Muscle of arm (tissue), 14 donors: ENCODE measurements around the gene COL2A1. TPM values are rescaled to one million over a fixed set of nuclear protein-coding genes. Genes with fewer than 3 reads are reported as not detected.

ENCODE experiments used
- DNase-seq: peaks from one replicate; pipeline ENCODE4 v3.0.0-alpha.2; 2013
- long read RNA-seq, 11 donors: transcript quantifications; one replicate each; lab custom pipeline, GENCODE V29; 2026
- polyA plus RNA-seq, 12 donors: library from polyadenylated mRNA; unstranded; fragments of 120-200 nt; gene quantifications; one replicate each; pipeline ENCODE4 v1.2.1, GENCODE V29; 2013; ENCODE audit not compliant: insufficient read length in 12 of 12

Gene COL2A1
- 10 to 100 TPM in 11 of 12 donors, not detected in 1; 13.9 to 78.9 (median 25.9) TPM for polyA plus RNA-seq
- long read RNA-seq, donor 1, partial matches to known transcripts, result 5 of 5 reads
- long read RNA-seq, donor 1, other reads (novel, unspliced or antisense), result 0 of 5 reads
- long read RNA-seq, donor 2, result 0 reads
- long read RNA-seq, donor 3, full-length matches to known transcripts, result 2 of 2 reads
- long read RNA-seq, donor 3, partial matches to known transcripts, result 0 of 2 reads
- long read RNA-seq, donor 3, other reads (novel, unspliced or antisense), result 0 of 2 reads
- long read RNA-seq, donor 4, partial matches to known transcripts, result 0 of 1 reads
- long read RNA-seq, donor 4, other reads (novel, unspliced or antisense), result 0 of 1 reads
- long read RNA-seq, donor 5, result 0 reads
- long read RNA-seq, donor 6, result 0 reads
- long read RNA-seq, donor 7, result 0 reads
- long read RNA-seq, donor 8, result 0 reads
- long read RNA-seq, donor 9, result 0 reads
- long read RNA-seq, donor 10, full-length matches to known transcripts, result 1 of 1 reads
- long read RNA-seq, donor 10, partial matches to known transcripts, result 0 of 1 reads
- long read RNA-seq, donor 10, other reads (novel, unspliced or antisense), result 0 of 1 reads
- long read RNA-seq, donor 11, full-length matches to known transcripts, result 2 of 7 reads
- long read RNA-seq, donor 11, partial matches to known transcripts, result 5 of 7 reads
- long read RNA-seq, donor 11, other reads (novel, unspliced or antisense), result 0 of 7 reads

DNA sequence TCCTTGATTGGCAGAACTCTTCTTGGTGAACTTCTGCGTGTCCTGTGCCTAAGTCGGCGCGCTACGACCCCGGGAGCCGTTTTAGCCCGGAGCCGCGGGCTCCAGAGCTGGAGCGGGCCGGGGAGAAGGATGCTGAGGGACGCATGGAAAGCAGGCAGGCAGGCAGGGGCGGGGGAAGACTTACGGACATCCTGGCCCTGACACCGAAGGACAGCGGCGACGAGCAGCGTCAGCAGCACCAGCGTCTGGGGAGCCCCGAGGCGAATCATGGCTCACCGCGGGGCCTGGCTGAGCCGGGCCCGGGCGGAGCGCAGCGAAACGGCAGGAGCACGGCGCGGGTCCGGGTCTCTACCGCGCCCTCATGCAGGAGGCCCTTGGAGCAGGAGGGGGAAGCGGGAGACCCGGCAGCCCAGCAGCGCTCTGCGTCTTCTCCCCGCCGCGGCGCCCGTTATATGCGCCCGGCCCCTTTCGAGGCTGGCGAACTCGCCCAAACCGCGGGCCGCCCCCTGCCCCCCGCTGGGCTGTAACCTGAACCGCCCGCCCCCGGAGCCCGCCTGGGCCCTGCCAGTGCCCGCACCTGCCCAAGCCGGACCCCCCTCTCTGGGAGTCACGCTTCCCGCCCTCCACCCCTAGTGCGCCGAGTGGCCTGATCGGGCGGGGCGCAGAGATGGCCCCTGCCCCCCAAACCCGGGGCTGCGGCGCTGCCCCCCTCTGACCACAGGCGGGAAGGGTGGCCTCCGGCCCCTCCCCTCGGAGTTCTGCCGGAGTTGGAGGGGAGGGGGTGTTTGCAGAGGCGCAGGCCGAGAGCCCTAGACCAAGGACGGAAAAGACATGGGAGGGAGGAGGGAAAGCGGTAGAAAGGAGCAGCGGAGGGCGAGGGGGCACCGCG lies at the start of gene COL2A1:
TSS of gene COL2A1 (minus strand) at position 424 of the 889 bp plus-strand sequence. CDS start at position 269, 155 bp downstream.
- DNase-seq, result peak; percentile 40

DNA sequence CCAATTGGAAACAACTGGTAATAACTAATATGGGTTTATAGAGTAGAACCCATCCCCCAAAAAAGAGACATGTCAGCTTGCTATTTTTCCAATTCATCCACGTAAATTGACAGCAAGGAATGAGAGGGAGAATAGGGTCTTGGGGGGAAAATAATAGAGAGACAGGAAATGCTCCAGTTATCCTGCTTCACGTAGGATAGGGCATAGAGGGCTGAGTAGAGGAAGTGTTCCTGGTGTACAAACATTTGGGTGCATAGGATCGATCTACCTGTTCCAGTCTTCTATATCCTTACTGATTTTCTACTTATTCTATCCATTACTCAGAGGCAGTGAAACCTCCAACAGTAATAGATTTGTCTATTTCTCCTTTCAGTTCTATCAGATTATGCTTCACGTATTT lies 49.6 kb upstream of the COL2A1 start:
- no peak for DNase-seq

DNA sequence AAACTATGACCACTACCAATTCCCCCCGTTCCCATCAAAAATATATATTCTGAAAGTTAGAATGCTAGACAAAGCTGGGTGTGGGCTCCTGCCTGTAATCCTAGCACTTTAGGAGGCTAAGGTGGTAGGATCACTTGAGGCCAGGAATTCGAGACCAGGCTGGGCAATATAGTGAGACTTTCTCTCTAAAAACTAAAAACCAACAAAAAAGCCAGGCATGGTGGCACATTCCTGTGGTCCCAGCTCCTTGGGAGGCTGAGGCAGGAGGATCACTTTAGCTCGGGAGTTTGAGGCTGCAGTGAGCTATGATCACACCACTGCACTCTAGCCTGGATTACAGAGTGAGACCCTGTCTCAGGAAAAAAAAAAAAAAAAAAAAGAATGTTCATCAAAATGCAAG lies 48.8 kb upstream of the COL2A1 start:
- no peak for DNase-seq

DNA sequence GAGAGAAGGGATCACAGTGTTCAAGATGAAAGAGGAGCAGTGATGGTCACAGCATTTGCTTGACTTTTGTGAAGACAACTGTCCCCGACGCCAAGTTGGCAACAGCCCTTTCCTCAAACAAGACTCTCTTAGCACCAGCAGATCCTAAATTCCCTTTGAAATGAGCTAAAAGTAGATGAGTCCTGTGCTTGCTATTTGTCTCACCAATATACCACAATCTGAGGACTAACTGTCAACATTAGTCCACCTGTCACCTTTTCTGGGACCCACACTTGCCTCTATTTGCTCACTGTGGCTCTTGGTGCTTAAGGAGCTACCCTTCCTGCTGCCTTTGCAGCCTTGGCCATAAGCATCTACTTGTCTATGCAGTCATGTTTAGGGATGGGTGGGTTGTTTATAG lies 47.4 kb upstream of the COL2A1 start:
- DNase-seq, result no peak

DNA sequence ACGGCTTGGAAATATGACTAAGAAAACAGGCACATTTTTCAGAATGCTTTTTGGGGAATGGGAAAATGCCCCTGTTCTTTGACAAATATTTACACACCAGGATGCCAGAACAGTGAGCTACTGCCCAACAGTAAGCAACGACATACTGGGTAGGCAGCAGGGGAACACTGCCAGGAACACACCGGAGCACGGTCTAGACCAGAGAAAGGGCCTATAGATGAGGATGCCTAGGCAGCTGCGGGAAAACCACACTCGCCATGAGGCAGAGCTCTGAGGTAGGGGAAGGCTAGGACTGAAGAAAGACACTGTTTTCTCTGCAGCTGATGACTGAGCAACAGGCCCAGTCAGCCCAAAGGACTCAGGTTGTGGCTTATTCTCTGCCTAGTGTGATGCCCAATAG lies 45.9 kb upstream of the COL2A1 start:
- no peak for DNase-seq

DNA sequence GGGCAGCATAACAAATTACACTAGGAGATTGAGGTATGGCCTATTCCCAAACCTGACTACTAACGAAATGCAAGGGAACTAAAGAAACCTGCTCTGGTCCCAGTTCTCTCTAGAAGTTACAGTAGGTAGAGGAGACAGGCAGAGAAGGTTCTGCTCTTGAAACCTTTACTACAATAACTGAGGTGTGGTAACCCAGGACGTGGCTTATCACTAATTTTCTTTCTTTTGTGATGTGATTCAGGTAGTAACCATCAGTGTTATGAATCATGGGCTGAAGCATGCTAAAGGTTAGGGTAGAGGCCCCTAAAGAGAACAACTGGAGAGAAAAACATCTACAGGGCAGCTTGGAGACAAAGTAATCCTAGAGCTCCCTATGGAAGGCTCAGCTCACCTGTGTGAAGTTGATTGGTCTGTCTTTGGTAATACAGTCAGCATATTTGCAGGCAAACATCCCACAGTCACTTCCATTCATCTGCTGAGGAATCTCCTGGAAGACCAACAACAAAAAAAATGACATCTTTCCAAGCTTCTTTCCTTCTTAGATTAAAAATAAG lies 41.8 kb upstream of the COL2A1 start:
- DNase-seq, result no peak

DNA sequence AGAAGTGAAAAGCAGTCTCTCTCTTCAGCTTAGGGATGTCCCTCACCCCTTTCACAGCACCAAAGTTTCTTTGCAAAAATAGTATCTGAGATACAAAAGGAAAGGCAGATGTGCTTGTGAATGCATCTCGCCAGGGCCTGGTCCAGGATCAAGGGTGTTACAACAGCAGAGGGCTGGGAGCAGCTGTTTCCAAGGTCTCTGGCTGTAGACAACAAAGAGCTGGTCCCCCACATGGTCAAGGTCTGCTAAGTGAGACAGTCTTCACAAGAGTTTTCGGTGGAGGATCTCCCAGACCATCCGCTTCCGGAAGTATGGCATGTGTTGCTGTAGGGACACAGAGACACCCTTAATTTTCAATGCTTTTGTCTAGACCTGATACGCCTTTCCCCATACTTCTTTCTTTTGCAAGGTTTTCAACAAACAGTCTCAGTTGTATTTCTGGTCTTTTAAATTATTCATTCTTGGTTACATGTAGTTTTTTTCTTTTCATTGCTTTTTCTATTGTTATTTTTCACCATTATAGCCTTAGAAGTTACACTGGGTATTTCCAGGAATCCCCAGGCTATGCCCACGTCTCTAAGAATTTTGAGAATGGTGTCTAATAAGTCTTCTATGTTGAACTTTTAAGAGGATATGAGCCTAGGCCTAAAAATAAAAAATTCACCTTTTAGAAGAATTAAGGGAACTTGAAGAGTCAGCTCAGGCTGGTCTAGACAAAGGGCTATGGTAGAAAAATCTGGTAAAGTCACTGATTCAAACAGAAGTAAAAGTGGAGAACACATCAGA lies 41.0 kb upstream of the COL2A1 start:
- no peak for DNase-seq

DNA sequence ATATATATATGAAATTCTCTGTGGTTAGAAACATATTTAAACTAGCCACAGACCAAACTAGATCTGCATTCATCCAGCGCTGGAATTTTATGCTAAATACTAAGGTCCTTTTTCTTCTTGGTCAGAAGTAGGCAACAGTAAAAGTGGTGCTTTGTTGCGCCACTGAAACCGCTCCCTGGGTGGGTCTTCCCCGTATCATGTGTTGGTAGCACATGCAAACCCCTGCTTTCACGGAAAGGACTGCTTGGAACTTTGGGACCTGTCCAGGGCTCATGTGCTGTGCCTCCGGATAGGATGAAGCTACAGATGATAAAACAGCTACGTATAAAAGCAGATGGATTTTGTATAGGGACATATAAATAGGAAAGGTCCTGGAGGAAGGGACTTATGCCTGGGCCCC lies 40.1 kb upstream of the COL2A1 start:
- DNase-seq, result no peak

DNA sequence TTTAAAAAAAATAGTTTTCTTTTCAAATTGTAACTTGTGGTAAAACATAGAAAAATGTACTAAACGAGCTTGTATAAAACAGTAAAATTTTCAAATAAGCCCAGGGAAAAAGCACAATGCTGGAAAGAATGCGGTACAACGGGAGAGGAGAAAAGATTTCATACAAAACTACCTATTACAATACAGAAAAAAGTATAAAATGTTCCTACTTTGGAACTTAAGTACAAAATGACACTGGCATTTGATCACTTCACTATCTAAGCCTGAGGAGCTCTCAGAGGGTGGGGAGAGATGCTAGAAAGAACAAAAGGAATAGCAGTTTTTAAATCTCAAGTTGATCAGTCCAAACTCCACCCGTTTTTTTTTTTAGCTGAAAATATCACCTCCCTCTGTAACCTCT lies 39.5 kb upstream of the COL2A1 start:
- no peak for DNase-seq

DNA sequence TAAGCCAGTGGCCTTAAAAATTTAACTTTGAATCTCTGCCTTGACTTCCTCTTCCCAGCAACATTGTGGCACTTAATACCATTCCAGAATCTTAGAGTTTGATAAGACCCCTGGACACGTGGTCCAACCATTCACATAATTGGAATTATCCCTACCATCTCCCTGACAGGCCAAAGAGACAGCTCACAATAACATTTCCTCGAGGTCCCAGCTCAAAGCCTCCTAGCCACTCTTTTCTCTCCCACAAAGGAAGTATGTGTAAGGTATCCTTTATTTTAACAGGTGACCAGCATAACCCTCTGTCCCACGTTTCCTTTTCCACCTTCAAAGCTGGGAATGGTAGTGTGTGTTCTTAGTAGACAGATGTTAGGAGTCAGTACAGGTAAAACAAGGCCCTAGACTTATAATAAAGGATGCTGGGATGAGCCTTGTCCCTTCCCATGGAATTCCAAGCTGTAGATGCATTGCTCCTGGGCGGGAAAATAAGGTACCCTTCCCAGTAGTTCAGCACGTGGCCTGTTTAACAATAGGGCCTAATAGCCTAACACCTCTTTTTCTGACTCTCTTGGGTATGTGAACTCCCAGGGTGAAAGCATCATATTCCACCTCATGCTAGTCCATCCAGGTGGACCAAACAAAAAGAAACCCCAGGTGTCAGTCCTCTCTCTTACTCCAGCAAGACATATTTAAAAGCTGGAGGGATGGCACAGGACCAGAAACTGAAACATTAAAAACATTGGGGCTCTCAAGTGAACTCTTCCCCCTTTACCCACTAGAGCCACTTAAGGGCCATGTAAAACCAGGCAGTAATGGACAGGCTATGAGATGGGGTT lies 37.5 kb upstream of the COL2A1 start:
- no peak for DNase-seq

DNA sequence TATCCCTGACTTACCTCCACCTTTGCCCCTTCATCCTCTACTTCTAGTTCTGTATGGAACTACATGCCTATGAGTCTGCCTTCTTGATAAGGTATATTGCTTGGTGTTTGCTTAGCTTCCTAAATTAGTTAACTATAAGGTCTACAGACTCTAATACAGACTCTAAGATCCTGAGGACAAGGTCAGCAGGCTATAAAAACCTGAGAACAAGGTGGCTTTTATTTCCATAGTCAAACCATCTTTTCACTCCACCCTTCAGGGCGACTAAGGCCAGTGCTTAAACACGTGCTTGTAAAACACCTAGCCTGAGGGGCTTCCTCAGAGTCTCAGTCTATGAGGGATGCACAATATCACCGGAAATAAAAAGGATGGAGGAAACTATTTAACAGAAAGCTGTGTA lies 36.1 kb upstream of the COL2A1 start:
- DNase-seq, result no peak

DNA sequence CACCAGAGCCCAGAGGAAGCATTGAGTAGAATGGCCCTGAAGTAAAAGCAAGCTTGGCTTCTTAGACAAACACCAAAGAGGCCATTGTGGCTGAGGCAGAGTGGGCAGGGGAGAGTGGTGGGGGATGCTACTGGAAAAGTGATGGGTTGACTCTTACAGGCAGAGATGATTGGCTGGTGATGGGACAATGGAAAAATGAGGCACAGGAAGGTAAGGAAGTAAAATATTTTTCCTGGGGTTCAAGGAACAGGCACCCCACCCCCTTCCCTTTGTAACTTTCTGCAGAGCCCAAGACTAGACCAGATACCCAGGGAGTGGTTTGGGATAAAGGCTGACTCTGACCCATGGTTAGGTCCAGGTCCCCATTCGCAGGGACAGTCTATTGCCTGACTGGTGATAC lies 34.9 kb upstream of the COL2A1 start:
- no peak for DNase-seq

DNA sequence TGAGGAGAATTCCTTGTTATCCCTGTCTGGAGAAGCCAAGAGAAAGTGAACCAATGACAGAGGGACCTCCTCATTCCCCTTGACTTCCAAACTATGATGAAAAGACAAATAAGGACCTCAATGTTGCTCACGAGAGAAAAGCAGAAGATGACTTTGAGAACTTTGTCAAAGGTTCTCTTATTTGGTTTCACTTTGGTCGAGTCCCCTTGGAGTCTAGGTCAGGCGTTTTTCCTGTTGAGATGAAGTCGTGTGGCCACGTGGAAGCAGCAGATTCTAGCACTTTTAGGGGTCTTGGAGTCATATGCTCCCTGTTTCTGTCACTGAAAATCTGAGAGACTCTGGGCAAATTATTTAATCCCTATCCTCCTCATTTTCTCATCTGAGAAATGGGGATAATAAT lies 33.8 kb upstream of the COL2A1 start:
- DNase-seq, result no peak

DNA sequence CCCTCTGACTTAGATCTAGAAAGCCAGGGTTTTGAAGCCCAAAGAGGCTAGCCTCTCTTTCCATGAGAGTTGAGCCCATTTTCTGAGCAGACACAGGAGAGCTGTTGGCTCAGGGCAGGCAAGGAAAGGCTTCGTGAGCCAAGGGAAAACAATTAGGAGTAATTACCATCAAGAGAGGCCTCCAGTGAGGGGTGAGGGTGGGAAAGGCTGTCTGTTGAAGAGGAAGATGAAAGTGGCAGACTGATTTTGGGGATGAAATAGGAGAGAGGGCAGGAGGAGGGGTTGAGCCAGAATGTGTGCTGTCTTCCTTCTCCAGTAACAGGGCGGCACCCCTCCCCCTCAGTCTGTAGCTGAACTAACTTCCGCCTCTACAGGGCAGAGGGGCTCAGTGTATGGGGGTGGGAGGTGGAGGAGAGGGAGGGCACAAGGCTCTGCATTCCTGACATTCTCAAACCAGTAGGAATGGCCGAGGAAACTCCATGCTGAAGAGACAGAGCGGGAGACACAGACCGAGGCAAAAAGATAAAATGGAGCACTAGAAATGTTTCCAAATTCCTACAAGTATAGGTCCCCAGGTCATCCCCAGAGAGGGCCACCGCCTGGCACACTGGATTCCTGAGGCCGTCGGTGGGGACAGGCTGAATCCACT lies 33.1 kb upstream of the COL2A1 start:
- DNase-seq, result no peak

DNA sequence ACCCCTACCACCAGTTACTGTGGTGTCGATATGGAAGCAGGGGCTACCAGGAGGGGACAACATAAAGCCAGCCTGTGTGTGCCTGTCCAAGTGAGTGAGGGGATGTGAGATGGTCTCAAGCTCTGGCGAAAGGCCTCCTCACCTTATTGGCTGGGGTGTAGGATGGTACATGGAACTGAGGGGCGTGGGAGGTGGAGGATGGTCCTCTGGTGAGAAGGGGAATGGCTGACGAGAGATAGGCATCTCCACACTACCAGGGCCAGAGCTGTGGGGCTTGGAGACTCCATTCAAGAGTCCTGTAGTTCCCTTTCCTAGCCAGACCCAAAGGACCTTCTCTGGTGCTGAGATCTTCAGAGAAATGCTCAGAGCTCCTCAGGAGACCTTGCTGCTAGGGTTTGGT lies 32.5 kb upstream of the COL2A1 start:
- DNase-seq, result no peak

DNA sequence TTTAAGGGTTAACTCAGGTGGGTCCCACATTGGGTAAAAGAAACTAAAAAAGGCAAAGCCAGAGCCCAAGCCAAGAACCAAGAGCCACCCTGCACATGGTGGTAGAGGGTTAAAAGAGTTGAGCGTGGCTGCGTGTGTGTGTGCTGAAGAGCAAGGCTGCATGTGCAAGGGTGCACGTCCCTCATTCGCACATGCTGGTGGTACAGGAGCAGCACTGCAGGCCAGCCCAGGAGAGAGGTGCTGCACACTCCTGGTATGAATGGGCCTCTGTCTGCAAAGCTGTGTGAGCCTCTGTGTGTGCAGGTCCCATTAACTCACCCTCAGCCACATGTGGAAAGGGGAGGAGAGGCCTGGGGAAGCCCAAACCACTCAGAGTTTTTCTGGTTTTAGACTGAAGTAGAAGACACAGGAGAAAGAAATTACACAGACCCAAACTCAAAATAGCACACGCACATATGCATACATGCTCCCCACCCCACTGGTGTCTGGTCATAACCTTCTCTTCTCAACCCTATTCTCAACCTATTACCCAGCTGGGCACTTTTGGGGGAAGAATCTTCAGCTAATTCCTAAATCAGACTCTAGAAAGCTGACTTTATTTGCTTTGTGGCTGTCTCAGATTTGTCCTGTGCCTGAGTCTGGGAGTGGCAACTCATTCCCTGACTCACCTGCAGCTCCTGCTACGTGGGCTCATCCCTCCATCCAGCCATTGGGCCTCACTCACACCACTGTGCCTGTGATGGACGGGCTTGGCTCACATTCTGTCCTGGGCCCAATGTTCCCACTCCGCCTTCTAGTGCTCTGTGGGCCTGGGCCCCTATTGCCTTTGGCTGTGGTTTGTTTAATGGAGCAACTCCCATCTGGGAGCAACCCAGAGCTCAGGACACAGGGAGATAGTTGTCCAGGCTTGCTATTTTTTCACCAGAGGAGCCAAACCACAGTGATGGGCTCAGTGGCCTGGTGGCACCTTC lies 30.8 kb upstream of the COL2A1 start:
- DNase-seq, result no peak

DNA sequence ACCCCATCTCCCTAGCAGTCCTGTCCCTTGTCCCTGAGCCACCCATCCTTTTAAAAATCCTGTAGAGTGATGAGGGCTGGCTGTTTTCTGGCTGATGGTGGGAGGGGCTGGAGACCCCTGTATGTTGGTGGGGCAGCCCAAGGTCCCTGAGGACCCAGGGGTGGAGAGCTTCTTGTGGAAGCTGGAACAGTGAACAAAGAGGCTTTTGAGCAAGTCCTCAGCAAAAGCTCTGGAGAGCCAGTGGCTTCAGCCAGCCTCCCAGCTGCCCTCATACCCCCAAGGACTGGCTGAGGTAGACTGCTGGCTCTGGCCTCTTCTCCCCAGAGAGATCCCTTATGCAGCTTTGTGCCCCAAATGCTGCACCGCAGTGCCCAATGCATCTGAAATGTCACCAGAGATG lies 29.2 kb upstream of the COL2A1 start:
- DNase-seq, result no peak

DNA sequence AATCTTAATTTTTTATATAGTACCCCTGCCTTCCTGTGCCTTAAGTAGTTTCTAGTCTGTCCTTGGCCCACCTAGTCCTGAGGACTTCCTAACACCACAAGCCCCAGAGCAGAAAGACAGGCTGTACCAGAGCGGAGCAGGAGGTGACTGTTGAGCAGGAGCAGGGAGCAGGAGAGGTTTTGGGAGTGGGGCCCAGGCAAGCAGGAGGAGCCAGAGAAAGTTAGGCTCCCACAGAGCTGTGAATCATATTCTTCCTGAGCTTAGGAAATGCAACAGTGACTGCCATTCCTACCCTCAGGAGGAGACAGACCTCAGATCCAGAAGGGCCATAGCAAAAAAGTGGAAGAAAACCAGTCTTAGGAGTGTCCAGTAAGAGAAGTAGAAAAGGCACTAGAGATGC lies 28.3 kb upstream of the COL2A1 start:
- DNase-seq, result no peak
